HG02943 (cell line): Measurements from ENCODE around the gene VTI1A.

Experiments used
- ATAC-seq: cut with Tn5 transposase; IDR thresholded peaks from one replicate; pipeline ENCODE4 v1.9.1; 2021; ENCODE audit warnings: mild to moderate bottlenecking, low read depth, moderate library complexity; ENCODE audit not compliant: unreplicated experiment

Gene VTI1A

GRCh38 chr10:112768121-112768520, 321.1 kb downstream of the VTI1A start:
- ATAC-seq, result no peak

DNA sequence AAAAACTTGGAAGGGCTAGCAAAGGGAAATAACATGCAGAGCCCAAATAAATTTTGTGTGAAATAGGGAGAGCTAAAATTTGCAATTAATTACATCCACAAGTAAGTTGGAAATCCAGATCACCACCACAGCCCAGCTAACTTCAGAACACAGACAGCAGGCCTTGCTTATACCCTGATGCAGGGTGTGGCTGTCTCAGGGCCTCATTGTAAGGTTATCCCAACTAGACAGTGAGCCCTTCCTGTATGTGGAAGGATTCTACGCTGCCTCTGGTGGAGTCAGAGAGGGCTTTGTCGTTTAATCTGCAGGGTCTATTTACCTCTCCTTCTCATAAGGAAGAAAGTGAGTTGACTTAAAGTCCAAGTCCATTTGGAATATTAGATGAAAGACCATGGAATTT, 322.1 kb downstream of the VTI1A start:
- no peak for ATAC-seq

DNA sequence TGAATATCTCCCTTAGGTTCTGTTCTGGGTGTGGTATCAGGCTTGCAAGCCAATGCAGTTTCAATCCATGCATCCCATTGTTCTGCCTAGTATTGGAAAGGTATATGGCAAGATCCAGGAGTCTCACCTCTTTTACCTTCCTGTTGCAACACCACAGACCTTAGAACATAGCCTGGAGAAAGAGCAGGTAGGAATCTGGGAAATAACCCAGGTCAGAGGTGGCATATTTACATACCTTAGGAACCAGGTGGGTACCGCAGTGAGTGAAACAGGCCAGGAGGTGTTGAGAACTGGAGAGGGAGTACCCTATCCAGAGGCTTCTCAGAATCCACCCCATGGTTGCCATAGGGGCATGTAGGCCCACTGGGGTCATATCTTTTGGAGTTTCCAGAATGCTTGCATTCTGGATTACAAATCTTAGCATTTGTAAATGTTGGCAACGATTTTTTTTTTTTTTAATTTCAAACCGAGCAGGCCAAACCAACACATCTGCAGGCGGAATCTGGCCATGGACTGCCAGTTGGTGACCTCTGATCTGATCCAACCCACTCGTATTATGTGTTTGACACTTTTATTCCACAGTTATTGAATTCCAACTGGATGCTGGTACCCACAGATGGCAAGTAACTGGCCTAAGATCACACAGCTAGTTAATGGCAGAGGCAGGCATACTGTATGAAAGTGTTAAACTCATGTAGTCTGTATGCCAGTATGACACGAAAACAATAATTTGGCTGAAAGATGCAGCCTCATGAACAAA, 322.8 kb downstream of the VTI1A start:
- ATAC-seq, result no peak

DNA sequence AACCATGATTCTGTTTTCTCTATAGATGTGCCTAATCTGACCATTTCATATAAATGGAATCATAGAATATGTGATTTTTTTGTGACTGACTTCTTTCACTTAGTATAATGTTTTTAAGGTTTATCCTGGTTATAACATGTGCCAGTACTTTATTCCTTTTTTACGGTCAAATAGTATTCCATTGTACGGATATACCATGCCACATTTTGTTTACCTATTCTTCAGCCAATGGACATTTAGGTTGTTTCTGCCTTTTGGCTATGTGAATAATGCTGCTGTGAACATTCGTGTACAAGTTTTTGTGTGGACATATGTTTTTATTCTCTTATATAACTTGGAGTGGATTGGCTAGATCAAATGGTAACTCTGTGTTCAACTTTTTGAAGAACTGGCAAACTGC, 324.7 kb downstream of the VTI1A start:
- ATAC-seq, result no peak

DNA sequence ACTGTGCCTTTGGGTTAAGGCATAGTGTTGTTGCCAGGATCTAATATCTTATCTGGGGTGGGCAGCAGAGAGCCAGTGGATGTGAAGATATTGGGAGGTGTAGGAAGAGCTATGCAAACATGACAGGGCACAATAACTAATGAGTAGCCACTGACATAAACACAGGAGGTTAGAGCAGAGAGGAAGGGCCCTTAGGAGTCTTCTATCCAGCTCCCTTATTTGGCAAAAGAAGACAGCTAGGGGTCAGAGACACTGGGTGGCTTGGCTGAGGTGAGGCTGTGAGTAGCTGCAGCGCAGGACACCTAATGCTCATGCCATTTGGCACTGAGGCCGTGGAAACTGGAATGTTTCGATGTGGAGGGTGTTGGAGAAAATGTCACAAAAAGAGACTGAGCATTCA, 326.8 kb downstream of the VTI1A start:
- ATAC-seq, result no peak

GRCh38 chr10:112774210-112774609, 327.2 kb downstream of the VTI1A start:
- ATAC-seq, result no peak

DNA sequence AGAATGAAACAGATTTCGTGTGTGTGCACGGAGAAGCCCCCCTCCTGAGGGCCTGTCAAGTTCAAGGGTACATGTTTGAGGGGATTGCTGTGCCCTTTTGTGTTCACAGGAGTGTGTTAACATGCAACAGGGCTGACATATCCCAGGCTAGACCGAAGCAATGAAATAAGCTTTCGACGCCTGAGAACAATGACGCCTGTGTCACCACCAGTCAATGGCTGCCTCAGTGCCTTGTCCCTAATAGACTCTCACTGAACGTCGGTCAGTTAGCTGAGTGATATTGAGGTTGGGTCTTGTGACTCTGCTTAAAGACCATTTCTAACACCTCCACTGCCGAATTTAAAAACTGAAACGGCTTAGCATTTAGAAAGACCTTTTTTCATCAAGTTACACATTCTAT, 327.8 kb downstream of the VTI1A start:
- ATAC-seq, result no peak

GRCh38 chr10:112775381-112775780, 328.4 kb downstream of the VTI1A start:
- ATAC-seq, result no peak

DNA sequence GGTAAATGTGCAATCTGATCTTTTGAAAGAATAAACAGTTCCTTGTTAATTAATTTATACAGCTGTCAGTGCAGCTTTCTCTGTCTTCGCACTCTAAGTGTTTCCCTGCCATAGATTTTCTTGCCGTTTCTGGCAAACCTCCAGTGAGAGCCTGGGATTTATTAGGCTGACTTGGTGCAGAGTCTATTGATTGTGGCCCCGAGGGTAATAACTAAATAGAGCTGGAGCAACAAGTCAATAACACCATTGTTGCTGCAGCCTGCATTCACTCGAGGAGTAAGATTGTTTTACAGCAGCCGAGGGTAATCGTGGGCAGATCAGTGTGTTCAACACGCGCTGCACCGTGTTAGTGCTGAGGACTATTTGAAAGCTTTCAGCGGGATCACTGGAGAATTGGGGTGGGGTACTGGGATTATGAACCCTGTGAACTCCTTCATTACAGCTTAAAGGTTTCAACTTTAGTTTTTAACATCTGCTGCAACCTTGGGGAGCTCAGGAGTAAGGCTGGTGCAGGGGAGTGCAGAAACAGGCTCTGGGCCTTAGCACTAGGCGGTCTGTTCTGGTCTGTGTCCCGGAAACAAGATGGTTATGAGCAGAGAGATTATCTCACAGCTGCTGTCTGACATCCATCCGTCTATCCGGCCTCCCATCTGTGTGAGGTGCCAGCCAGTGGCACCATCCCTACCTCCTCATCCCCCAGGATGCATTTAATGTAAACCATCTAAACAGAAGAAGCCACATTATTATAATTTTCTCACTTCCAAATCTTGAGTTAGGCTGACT, 329.1 kb downstream of the VTI1A start:
- ATAC-seq, result no peak

DNA sequence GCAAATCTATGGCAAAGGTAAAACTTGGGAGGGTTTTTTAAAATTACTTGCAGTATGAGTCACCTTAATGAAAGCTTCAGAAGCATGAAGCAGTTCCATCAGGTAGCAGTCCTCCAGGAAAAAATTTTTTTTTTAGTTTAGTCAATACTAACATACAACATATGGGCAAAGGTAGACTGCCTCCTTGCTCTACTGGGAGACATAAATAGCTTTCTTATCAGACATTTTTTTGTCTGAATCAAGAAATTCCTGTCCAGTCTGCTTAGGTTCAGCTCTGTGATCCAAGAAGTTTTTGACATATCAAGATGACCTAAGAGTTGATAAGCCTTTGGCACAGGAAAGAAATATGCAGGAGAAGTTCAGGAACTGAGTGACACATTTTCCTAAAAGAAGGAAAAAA, 331.6 kb downstream of the VTI1A start:
- no peak for ATAC-seq

GRCh38 chr10:112779025-112779770, 332.2 kb downstream of the VTI1A start:
- no peak for ATAC-seq

DNA sequence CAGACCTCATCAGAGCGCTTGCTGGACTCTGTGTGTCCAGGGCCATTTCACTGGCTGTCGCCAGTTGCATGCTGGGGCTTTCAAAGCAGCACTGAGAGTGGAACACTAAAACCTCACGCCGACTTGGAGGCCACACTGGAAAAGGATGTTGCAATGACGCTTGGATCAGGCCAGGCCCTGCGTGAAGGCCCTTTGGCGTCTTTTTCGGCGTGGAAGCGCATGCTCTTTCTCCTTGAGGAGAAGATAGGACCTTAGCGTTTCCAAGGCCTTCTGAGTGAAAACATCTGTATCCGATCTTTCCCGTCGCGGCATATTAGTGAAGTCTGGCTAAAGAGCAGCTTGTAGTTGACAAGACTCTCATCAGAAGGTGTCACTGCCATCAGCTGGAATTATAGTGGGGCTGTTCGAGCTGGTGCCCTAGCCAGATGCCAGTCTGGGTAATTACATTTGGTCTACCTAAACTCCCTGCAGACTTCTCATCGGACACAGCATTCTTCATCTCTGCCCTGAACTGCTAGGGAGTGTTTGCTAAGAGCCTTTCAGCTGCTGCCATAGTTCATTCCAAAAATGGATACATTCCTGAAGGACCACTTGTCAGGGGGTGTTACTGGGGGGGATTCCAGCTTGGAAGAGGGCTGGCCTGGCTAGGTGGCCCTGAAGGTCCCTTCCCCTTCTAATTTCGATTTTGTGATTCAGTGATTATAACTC, 335.3 kb downstream of the VTI1A start:
- no peak for ATAC-seq

GRCh38 chr10:112783351-112784021, 336.5 kb downstream of the VTI1A start:
- no peak for ATAC-seq

- no peak for ATAC-seq
Measured at GRCh38 chr10:112784022-112784461, 337.0 kb downstream of the VTI1A start.

- ATAC-seq, result no peak
Measured at GRCh38 chr10:112785089-112785488, 338.1 kb downstream of the VTI1A start.

GRCh38 chr10:112789248-112789647, 342.2 kb downstream of the VTI1A start:
- ATAC-seq, result no peak

DNA sequence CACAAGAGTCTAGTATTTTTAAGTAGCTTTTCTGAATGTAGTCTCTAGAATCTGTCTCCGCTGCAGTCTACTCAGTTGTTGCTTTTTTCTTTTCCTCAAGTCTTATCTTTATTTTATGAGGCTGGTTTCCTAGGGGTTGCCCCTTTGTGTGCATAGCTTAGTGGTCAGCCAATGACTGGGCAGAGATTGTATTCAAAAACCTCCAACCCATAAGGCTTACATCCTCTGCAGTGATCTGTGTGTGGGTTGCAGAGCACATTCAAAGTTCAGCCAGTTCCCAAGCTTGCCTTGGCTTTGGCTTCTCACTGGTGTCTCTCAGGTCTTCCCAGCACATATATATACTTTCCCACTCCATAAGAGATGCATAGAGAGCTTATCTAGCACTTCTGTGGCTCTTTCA, 343.0 kb downstream of the VTI1A start:
- ATAC-seq, result no peak

GRCh38 chr10:112790921-112791320, 343.9 kb downstream of the VTI1A start:
- no peak for ATAC-seq

- ATAC-seq, result no peak
Measured at GRCh38 chr10:112791447-112791846, 344.4 kb downstream of the VTI1A start.
